ENCODE results near the gene KHNYN.

DNA sequence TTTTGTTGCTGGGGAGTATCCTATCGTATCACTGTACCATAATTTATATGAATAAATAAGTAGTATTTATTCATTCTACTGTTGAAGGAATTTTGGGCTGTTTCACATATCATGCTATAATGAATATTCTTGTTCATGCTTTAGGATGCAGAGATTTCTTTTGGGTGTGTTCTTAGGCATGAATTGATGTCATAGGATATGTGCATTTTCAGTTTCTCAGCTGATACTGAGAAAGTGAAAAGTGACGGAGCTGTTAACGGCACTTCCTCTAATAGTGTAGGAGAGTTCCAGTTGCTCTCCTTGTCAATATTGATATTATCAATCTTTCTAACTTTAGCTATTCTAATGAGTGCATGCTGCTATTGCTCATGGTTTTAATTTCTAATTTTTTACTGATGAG, 36.1 kb downstream of the KHNYN start:
- no peak for TF ChIP-seq CBFB (CRISPR knock-in tag; IDR thresholded peaks at IDR 0.05; ENCODE audit: low read depth)
- TF ChIP-seq, protein P1, sequence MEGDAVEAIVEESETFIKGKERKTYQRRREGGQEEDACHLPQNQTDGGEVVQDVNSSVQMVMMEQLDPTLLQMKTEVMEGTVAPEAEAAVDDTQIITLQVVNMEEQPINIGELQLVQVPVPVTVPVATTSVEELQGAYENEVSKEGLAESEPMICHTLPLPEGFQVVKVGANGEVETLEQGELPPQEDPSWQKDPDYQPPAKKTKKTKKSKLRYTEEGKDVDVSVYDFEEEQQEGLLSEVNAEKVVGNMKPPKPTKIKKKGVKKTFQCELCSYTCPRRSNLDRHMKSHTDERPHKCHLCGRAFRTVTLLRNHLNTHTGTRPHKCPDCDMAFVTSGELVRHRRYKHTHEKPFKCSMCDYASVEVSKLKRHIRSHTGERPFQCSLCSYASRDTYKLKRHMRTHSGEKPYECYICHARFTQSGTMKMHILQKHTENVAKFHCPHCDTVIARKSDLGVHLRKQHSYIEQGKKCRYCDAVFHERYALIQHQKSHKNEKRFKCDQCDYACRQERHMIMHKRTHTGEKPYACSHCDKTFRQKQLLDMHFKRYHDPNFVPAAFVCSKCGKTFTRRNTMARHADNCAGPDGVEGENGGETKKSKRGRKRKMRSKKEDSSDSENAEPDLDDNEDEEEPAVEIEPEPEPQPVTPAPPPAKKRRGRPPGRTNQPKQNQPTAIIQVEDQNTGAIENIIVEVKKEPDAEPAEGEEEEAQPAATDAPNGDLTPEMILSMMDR (IDR thresholded peaks at IDR 0.05) = no peak
- TF ChIP-seq, protein P2, sequence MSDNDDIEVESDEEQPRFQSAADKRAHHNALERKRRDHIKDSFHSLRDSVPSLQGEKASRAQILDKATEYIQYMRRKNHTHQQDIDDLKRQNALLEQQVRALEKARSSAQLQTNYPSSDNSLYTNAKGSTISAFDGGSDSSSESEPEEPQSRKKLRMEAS (CRISPR knock-in tag; IDR thresholded peaks at IDR 0.05) = no peak
- TF ChIP-seq, protein P3, sequence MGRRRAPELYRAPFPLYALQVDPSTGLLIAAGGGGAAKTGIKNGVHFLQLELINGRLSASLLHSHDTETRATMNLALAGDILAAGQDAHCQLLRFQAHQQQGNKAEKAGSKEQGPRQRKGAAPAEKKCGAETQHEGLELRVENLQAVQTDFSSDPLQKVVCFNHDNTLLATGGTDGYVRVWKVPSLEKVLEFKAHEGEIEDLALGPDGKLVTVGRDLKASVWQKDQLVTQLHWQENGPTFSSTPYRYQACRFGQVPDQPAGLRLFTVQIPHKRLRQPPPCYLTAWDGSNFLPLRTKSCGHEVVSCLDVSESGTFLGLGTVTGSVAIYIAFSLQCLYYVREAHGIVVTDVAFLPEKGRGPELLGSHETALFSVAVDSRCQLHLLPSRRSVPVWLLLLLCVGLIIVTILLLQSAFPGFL (CRISPR knock-in tag; IDR thresholded peaks at IDR 0.05; ENCODE audit: borderline replicate concordance) = no peak
- TF ChIP-seq ESRRA (CRISPR knock-in tag; IDR thresholded peaks at IDR 0.05; ENCODE audit: borderline replicate concordance) = no peak
- TF ChIP-seq TP53 (CRISPR knock-in tag; IDR thresholded peaks at IDR 0.05) = no peak
- no peak for TF ChIP-seq NR2C2 (CRISPR knock-in tag; IDR thresholded peaks at IDR 0.05)
- TF ChIP-seq JUN (CRISPR knock-in tag; IDR thresholded peaks at IDR 0.05) = no peak

Measured in WTC11 (cell line).